HS-27A (cell line): ENCODE data around the gene AK1.

ENCODE experiments used
- DNase-seq: peaks from one replicate; pipeline ENCODE4 v3.0.0-alpha.2; 2012; ENCODE audit warnings: low read depth, missing footprints

Gene AK1

DNA sequence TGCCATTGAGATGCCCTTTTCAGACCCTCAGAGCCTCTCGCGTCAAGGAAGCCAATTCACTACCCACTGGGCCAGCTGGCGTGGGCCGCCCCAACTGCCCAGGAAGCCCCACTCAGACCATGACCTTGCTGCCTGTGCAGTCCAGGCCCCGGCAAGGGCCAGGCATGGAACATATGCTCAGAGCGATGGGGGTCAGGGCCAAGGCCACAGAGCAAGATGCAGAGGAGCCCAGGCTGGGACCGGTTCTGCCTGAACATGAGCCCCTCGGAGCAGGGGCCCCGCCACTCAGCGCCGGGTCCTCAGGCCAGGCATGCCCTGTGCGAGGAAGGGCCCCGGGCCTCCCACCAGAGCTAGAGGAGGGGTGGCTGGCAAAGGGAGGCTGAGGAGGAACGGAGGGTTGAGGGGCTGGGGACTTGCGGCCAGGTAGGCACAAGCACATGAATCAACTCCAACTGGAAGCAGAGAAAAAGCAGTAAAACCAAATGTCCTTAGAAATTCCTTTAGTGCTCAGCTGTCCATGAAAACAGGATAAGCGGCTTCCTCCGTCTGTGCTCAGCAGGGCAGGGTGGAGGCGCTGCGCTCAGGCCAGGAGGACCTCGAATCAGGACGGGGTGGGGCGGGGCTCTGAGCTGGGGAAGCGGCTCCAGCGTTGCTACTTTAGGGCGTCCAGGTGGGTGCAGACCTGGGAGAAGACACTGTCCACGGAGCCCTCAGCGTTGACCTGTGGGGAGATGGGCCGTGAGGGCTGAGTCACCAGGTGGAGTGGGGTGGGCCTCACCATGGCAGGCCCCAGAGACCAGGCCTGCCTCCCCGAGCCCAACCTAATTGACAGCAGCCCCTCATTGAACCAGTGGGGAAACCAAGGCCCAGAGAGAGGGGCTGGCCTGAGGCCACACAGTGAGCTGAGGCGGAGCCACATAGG lies 9.9 kb downstream of the AK1 start:
- DNase-seq: no peak

DNA sequence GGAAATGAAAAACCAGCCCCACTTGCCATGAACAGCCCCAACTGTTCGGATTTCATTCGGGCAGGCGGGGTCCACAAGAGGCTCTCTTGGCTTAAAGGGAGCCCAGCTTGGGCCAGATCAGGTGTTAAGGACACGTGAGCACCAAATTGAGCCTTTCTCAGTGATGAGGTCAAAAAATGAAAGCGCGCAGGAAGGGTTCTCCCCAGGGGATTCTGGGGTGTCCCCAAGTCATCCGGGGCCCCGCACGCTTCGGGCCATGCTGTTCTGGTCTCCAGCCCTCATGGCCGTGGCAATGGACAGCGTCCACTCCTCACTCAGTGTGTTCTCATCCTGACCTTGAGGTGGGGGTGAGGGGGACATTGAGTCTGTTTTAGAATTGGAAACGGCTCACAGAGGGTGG lies 10.9 kb downstream of the AK1 start:
- DNase-seq: no peak

DNA sequence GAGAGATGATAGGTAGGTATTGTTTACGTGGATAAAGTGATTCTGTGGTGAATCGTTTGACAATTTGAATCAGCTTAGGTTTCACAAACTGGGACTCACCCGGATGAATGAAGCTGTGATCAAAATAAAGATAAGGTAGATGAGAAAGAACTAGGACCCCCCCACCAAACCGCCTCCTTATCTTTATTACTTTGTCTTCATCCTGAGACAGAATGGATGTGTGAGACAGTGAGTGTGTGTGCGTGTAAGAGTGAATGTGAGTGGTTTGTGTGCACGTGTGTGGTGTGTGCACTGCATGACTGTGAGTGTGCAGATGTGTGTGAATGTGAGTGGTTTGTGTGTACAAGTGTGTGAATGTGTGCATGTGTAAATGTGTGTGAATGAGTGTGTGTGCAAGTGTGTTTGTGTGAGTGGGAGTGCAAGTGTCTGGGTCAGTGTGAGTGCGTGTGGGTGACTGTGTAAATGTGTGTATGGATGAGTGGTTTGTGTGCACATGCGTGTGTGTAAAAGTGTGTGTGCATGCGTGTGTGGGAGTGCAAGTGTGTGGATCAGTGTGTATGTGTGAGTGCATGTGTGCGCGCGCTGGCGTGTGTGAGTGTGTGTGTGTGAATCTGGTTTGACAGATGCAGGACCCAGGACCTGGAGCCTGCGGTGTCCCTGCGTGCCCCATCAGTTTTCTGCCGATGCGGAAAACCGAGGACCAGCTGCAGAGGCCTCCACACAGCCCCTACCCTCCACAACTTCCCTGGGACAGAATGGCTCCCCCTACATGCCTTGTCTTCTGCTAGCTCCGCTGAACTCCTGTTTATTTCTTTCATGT lies 11.6 kb downstream of the AK1 start:
- DNase-seq: no peak

GRCh38 chr9:127863191-127863621 lies 14.3 kb downstream of the AK1 start:
- DNase-seq: no peak

DNA sequence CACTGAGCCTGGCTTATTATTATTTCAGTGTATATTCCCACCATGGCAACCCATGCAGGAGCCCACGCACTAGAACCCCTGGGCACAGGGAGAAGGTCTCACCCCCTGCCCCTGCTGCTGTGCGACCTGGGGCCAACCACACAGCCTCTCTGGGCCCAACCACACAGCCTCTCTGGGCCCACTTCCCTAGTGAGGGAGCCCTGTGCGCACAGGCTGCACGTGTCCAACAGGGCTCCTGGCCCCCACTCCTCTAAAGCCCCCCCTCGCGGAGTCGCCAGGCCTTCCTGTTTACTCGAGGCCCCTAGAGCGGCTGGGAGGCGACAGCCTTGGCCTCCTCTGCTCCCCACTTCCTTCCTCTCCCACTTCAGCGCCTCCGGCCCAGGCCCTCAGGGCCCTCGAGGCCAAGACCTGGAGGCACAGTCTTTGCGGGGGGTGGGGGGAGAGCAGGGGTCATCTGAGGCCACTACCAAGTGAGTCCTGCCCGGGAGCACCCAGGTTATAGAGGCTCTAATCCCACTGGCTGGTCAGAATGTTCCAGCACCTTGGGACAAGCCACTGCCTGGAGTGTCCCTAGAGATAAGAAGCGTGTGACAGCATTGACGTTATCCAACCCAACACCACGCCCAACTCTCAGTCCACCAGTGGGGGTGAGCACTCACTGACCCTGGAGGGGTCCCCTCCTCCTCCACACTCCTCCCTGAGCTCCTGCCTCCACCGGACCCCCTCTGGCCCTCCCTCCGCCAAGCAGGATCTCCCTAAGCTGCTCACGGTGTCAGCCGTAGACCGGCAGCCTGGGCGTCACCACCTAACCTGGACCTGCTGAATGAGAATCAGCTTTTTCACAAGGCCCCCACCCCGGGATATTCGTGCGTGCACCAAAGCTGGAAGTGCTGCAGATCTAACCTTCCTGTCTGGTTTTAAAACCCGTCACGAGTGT lies 15.1 kb downstream of the AK1 start:
- no peak for DNase-seq

DNA sequence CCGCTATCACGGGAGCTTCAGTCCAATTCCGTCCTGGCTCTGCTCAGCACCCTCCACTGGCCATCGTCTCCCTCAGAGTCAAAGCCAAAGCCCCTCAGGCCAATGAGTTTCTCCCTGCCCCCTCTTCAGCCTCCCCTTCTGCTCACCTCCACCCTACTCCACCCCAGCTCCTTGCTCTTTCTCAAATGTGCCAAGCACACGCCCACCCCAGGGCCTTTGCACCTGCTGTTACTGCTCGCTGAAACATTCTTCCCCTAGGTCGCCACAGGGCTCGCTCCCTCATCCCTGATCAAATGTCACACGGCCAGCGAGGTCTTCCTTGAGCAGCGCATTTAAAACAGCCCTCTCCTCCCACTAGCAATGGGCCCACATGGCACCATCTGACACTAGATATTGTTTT lies 16.7 kb downstream of the AK1 start:
- no peak for DNase-seq

DNA sequence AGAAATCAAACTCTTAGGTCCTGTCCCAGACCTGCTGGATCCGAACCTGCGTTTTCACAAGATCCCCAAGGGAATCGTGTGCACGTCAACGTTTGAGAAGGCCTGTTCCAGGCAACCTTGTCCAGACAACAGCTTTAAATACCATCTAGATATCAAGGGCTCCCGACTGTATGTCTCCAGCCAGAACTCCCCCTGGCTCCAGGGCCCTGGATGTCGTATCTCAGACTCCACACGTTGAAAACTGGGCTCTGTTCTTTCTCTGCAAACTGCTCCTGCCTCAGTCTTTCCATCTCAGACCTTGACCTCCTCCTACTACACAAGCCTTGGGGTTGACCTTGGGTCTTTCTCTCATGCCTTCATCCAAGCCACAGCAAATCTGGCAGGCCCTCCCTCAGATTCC lies 17.2 kb downstream of the AK1 start:
- DNase-seq: no peak

- DNase-seq: no peak
Observed at GRCh38 chr9:127858041-127858512, 19.4 kb downstream of the AK1 start.

GRCh38 chr9:127857278-127857677 lies 20.2 kb downstream of the AK1 start:
- no peak for DNase-seq

- no peak for DNase-seq
Observed at GRCh38 chr9:127856729-127857116, 20.8 kb downstream of the AK1 start.

GRCh38 chr9:127856094-127856728 lies 21.3 kb downstream of the AK1 start:
- DNase-seq: no peak

DNA sequence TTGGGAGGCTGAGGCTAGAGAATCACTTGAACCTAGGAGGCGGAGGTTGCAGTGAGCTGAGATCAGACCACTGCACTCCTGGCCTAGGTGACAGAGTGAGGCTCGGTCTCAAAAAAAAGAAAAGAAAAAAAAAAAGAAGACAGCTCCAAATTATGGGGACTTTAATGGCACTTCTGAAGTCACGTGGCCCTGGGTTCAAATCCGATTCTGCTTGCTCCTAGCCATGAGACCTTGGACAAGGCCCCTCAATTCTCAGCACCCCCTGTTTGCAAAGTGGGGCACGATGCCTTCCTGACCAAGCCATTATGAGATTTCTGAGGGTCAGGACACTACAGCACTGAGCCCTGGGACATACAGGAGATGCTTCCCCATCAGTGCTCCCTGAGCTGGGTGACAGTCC lies 22.0 kb downstream of the AK1 start:
- no peak for DNase-seq

DNA sequence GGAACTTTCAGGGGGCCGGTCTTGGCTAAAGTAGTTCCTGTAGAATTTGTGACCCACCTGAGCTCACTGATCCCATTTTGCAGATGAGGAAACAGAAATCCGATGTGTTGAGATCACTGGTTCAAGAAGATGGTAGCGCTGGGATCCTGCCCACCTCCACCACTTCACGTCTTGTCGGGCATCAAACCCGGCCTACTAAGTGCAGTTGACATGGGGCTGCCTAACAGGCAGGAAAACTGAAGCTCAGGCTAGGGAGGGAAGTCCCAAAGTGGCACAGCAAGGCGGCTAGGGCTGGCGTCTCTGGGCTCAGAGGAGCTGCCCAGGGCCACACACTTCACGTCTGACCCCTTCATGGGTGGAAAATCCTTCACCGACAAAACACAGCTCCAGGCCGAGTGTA lies 22.5 kb downstream of the AK1 start:
- DNase-seq: no peak

DNA sequence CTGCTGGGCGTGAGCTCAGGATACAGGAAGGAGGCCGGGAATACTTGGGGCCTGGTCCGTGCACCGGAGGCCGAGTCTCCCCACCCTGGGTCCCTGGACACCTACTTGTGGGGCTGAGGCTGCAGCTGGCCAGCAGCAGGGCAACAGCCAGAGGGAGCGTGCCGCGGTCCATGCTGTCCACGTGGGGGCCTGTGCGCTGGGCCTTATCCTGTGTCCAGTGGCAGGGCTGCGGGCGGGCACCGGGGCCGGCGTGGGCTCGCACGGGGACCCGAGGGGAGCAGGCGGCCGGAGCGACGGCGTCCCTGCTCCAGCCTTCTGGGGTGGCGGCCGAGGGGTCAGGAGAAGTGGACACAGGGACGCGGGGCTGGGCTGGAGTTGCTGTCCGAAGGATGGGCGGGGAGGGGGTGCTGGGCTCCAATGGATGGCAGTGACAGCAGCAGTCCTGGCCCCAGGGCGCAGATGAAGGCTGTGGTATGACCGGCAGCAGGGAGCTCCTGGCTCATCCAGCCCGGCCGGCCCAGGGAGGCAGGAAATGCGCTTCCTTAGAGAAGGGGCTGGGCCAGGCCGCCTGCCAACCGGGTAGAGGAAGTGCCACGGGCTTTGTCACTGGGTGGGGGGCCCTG lies 23.2 kb downstream of the AK1 start, which contains the start of gene ENG:
Gene ENG, minus strand, starts transcription at position 475 of the 623 bp plus-strand sequence. Its CDS starts 303 bp downstream, at position 172.
- no peak for DNase-seq

DNA sequence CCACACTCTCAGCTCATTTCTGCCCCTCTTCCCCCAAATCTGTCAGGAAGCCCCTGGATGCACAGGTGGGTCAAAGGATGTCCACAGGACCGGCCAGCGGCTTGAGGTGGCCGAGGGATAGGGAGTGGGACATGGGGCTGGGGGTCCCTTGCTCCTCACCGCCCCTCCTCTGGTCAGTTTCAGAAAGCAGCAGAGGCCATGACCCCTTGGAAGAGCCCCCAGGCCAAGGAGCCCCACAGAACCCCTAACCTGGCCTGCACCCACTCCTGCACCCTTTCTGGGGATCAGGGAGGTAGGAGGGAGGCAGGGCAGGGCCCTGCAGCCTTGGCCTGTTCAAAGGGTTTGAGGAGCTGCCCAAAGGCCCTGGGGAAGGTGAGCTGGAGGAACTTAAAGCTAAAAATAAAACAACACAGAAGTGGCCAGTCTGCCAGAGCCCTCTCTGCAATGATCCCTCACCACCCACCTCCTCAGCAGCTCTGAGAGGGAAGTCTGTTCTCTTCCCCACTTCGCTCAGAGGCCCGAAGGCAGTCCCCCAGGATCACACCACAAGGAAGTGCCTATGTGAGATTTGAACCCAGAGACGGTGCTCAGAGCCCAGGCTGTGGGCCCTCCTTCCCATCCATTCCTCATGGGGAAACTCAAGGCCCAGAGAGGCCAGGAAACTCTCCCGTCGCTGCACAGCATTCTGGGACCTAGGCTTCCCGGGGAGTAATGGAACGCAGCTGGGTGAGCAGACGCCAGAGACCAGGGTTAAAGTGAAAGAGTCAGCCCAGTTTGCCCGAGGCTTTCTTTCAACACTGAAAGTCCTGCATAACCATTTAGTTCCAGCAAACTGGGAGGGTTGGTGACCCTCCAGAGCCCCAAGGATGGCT lies 23.9 kb downstream of the AK1 start:
- DNase-seq: no peak

DNA sequence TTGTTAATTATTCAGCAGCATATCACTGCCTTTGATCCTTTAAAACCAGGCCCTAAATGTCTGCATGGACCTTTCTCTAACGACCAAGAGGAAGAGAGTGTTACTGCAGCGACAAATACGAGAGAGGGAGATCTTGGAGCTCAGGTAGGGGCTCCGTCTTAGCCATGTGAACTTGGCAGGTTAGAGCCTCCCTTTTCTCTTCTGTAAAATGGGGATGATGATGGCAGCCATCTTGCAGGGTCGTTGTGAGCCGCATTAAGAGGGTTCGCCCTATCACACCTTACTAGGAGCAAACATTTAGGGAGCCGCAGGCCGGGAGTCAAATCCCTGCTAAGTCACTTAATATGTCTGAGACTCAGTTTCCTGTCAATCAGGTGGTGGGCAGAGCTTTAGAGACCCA lies 24.6 kb downstream of the AK1 start:
- DNase-seq: no peak

DNA sequence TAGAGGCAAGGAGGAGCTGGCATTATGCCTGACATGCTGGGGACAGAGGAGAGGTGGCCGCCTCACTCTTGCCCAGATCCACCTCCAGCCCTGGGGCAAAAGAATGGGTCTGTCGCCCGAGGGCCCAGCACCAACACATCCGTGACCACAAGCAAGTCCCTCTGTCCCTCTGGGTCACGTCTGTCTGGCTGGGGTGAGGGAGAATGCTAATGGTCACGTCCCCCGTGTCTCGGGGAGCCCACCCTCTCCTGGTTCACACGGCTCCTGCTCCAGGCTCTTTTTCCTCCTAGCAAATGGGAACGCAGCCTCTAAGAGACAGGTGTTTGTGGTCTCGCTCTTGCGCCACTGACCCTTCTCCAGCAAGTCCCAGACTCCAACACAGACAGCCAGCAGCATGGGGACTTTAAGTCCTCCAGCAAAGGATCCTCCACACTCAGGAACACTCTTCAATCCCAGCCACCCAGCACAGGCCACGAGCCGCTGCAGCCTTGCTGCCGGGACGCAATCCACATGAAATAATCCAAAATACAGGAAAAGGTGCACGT lies 27.1 kb downstream of the AK1 start:
- no peak for DNase-seq

- no peak for DNase-seq
Observed at GRCh38 chr9:127848756-127849504, 28.5 kb downstream of the AK1 start.
